Effector memory CD8-positive, alpha-beta T cell (primary cell): ENCODE results near the gene NOD1.

Source experiments
- ATAC-seq: fragments of 150-1000 bp; cut with Tn5 transposase; replicated peaks from 2 replicates; pipeline ENCODE4 v1.10.0; 2021; ENCODE audit warnings: mild to moderate bottlenecking, moderate library complexity
- DNase-seq, 3 experiments: peaks; one replicate each; pipeline ENCODE4 v3.0.0; 2021
- H3K27ac Mint-ChIP-seq, 2 donors: one replicate each; pipeline ENCODE4 v1.8.0; 2022; ENCODE audit warnings: mild to moderate bottlenecking in 2 of 2, mixed read lengths in 2 of 2, moderate library complexity in 2 of 2
- H3K27me3 Mint-ChIP-seq, 2 donors: one replicate each; pipeline ENCODE4 v1.8.0; 2022; ENCODE audit warnings: mixed read lengths in 2 of 2
- H3K36me3 Mint-ChIP-seq: one replicate; pipeline ENCODE4 v1.8.0; 2022; ENCODE audit warnings: mild to moderate bottlenecking, moderate library complexity, mixed read lengths; ENCODE audit not compliant: insufficient read depth
- H3K4me1 Mint-ChIP-seq, 2 donors: one replicate each; pipeline ENCODE4 v1.8.0; 2022; ENCODE audit warnings: low read depth in 2 of 2, mixed read lengths in 2 of 2
- H3K4me3 Mint-ChIP-seq, 2 donors: one replicate each; pipeline ENCODE4 v1.8.0; 2022; ENCODE audit warnings: mild to moderate bottlenecking in 2 of 2, mixed read lengths in 2 of 2, moderate library complexity in 2 of 2
- H3K9me3 Mint-ChIP-seq, 2 donors: one replicate each; pipeline ENCODE4 v1.8.0; 2022; ENCODE audit warnings: mixed read lengths in 2 of 2

Gene NOD1

DNA sequence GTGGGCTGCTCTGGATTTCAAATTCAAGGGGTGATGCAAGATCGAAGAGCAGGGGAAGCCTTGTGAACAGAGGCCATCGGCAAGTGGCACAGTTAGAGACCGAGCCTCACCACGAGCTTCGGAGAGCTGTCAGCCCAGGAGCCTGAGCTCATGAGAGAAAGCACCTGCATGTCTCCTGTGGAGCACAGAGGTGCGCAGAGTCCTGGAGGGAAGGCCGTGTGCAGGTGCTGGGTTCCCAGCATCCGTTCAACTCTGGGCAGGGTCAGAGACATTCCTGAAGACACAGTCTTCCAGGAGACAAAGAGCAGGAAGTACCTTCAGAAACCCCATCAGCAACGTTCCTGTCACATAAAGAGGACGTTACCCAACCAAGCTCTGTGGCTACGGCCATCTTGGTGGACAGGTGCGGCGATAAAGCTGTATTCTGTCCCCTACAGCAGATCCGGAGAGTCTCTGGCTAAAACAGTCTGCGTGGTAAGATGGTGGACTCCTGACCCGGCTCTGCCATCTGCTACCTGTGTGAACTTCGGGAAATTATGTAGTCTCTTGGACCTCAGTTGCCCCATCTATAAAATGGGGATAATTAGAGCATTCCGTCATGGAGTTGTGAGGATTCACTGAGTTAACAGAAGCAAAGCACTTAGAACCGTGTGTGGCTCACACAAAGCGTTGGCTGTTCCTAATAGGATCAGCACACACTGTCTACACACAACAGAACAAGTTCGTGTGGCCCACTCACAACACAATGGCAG lies 40.6 kb downstream of the NOD1 start:
- no peaks in the 10 kb centered on the region for H3K9me3 Mint-ChIP-seq
- peaks cover 26% of the 10 kb centered on the region for H3K36me3 Mint-ChIP-seq
- no peak for ATAC-seq
- H3K4me1 Mint-ChIP-seq, result peaks cover 0 to 2% of the 10 kb centered on the region in 2 donors
- no peaks in the 10 kb centered on the region for H3K27me3 Mint-ChIP-seq
- H3K4me3 Mint-ChIP-seq, result no peak overlapping the region
- H3K27ac Mint-ChIP-seq, result peak overlapping the region in 1 of 2 donors; percentile 51
- no peak for DNase-seq

- H3K4me1 Mint-ChIP-seq, result peaks cover 0 to 2% of the 10 kb centered on the region in 2 donors
- peaks cover 33% of the 10 kb centered on the region for H3K36me3 Mint-ChIP-seq
Observed at GRCh38 chr7:30436518-30436917, 42.1 kb downstream of the NOD1 start.

GRCh38 chr7:30436046-30436445 lies 42.5 kb downstream of the NOD1 start:
- H3K36me3 Mint-ChIP-seq, result peaks cover 33% of the 10 kb centered on the region
- ATAC-seq, result no peak
- H3K4me1 Mint-ChIP-seq, result peaks cover 0 to 4% of the 10 kb centered on the region in 2 donors
- no peaks in the 10 kb centered on the region for H3K27me3 Mint-ChIP-seq
- H3K4me3 Mint-ChIP-seq, result no peak overlapping the region
- DNase-seq, result no peak
- no peak overlapping the region for H3K27ac Mint-ChIP-seq
- no peaks in the 10 kb centered on the region for H3K9me3 Mint-ChIP-seq

More at GRCh38 chr7:30436518-30436917, 42.1 kb downstream of the NOD1 start:
- no peak for DNase-seq
- no peaks in the 10 kb centered on the region for H3K9me3 Mint-ChIP-seq
- no peaks in the 10 kb centered on the region for H3K27me3 Mint-ChIP-seq
- no peak overlapping the region for H3K27ac Mint-ChIP-seq
- no peak overlapping the region for H3K4me3 Mint-ChIP-seq
- ATAC-seq, result no peak

DNA sequence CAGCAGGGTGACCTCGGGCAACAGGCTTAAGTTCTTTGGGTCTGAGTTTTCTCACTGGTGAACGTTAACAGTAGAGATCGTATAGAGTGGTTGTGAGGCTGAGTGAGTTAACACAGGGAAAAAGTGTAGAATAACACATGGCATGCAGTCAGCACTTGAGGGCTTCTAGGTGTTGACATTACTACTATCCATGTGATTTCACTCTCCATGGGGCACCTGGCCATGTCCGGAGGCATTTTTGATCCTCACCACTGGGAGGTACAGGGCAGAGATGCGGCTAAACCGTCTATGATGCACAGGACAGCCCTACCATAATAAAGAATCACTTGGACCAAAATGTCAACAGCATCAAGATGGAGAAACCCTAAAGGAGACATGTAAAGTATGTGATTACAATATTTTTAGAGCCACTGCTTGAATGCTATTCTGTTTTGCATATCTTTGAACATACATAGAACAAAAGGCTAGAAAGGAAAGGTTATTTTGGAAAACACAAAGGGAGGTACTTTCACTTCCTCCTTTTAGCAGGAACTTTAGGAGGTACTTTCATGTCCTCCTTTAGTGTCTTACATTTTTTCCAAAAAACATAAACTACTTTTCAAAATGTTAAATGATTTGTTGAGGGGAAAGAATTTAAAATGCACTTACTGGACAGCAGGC lies 44.3 kb downstream of the NOD1 start:
- Mint-ChIP-seq H3K27me3 (no peaks in the 10 kb centered on the region), H3K4me3 (no peak overlapping the region), H3K27ac (peak overlapping the region in 1 of 2 donors; percentile 73), H3K9me3 (no peaks in the 10 kb centered on the region), H3K4me1 (peaks cover 0 to 5% of the 10 kb centered on the region in 2 donors), H3K36me3 (peaks cover 39% of the 10 kb centered on the region)
- ATAC-seq, result no peak
- no peak for DNase-seq

- H3K9me3 Mint-ChIP-seq, result no peaks in the 10 kb centered on the region
- ATAC-seq, result no peak
- H3K4me1 Mint-ChIP-seq, result peaks cover 0 to 5% of the 10 kb centered on the region in 2 donors
- H3K27me3 Mint-ChIP-seq, result no peaks in the 10 kb centered on the region
- H3K27ac Mint-ChIP-seq, result peak overlapping the region; percentile 33 to 73
- H3K36me3 Mint-ChIP-seq, result peaks cover 33% of the 10 kb centered on the region
- H3K4me3 Mint-ChIP-seq, result no peak overlapping the region
- DNase-seq, result no peak
Observed at GRCh38 chr7:30433506-30433905, 45.1 kb downstream of the NOD1 start.

GRCh38 chr7:30433082-30433481 lies 45.5 kb downstream of the NOD1 start:
- no peaks in the 10 kb centered on the region for H3K9me3 Mint-ChIP-seq
- H3K27ac Mint-ChIP-seq, result peak overlapping the region in 1 of 2 donors; percentile 33
- H3K36me3 Mint-ChIP-seq, result peaks cover 36% of the 10 kb centered on the region
- ATAC-seq (no peak), DNase-seq (no peak)
- peaks cover 0 to 5% of the 10 kb centered on the region in 2 donors for H3K4me1 Mint-ChIP-seq
- no peak overlapping the region for H3K4me3 Mint-ChIP-seq
- H3K27me3 Mint-ChIP-seq, result no peaks in the 10 kb centered on the region

GRCh38 chr7:30430777-30431176 lies 47.8 kb downstream of the NOD1 start:
- H3K36me3 Mint-ChIP-seq, result peaks cover 30% of the 10 kb centered on the region
- ATAC-seq (no peak), DNase-seq (no peak)
- no peaks in the 10 kb centered on the region for H3K9me3 Mint-ChIP-seq
- peaks cover 0 to 5% of the 10 kb centered on the region in 2 donors for H3K4me1 Mint-ChIP-seq
- H3K4me3 Mint-ChIP-seq, result no peak overlapping the region
- H3K27ac Mint-ChIP-seq, result peak overlapping the region; percentile 11 to 88
- H3K27me3 Mint-ChIP-seq, result no peaks in the 10 kb centered on the region

DNA sequence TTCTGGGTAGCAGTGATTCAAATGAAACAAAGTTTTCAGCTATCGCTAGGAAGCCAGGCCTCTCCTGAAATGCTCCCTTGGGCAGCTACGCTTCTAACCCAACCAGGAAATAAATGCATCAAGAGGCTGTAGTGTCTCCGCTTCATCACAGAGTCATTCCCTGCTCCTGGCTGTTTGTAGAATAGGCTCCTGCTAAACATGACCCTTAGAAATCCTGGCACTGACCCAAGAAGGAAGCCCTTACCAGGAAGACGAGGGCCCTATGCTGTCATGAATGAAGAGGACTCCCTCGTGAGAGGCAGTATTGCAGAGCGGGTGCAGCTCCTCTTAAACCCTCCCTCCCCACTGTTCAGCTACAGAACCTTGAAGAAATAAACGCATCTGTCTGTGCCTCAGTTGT lies 48.3 kb downstream of the NOD1 start:
- H3K36me3 Mint-ChIP-seq, result peaks cover 27% of the 10 kb centered on the region

DNA sequence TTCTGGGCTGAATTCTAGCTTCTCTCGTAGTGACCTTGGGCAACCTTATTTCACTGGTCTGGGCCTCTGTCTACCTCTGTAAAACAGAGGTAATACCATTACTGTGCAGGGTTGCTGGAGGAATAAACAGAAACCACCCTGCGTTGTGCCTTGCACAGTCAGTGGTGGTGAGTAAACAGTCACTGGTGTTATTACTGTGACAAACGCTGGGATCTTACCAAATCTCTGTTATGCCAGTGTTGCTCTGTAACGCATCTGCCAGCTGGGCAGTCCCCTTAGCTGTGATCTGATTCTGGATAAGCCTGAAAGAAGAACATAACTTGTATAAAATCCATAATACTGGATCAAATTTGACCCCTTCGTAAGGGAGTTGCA lies 49.4 kb downstream of the NOD1 start:
- Mint-ChIP-seq H3K9me3 (no peaks in the 10 kb centered on the region), H3K27me3 (no peaks in the 10 kb centered on the region), H3K27ac (no peak overlapping the region), H3K4me3 (no peak overlapping the region), H3K36me3 (peaks cover 27% of the 10 kb centered on the region), H3K4me1 (peaks cover 0 to 5% of the 10 kb centered on the region in 2 donors)
- DNase-seq (no peak), ATAC-seq (no peak)

More for the DNA sequence above, 48.3 kb downstream of the NOD1 start:
- no peak for ATAC-seq
- H3K4me1 Mint-ChIP-seq, result peaks cover 0 to 5% of the 10 kb centered on the region in 2 donors
- no peaks in the 10 kb centered on the region for H3K27me3 Mint-ChIP-seq
- no peak for DNase-seq
- H3K4me3 Mint-ChIP-seq, result no peak overlapping the region
- no peaks in the 10 kb centered on the region for H3K9me3 Mint-ChIP-seq
- peak overlapping the region in 1 of 2 donors; percentile 88 for H3K27ac Mint-ChIP-seq

- Mint-ChIP-seq H3K4me1 (peaks cover 0 to 3% of the 10 kb centered on the region in 2 donors), H3K27ac (peak overlapping the region; percentile 39 to 85), H3K9me3 (no peaks in the 10 kb centered on the region), H3K36me3 (peaks cover 26% of the 10 kb centered on the region), H3K4me3 (no peak overlapping the region), H3K27me3 (no peaks in the 10 kb centered on the region)
- DNase-seq (no peak), ATAC-seq (no peak)
Observed at GRCh38 chr7:30428246-30429155, 50.1 kb downstream of the NOD1 start.

GRCh38 chr7:30427296-30428070 lies 51.1 kb downstream of the NOD1 start:
- no peak for ATAC-seq

GRCh38 chr7:30424506-30424905 lies 54.1 kb downstream of the NOD1 start:
- peaks cover 0 to 4% of the 10 kb centered on the region in 2 donors for H3K4me1 Mint-ChIP-seq
- peaks cover 11% of the 10 kb centered on the region for H3K36me3 Mint-ChIP-seq
- no peak overlapping the region for H3K27ac Mint-ChIP-seq
- H3K27me3 Mint-ChIP-seq, result no peaks in the 10 kb centered on the region
- no peak overlapping the region for H3K4me3 Mint-ChIP-seq
- DNase-seq, result no peak
- ATAC-seq, result no peak
- H3K9me3 Mint-ChIP-seq, result peaks cover 0 to 6% of the 10 kb centered on the region in 2 donors

More at GRCh38 chr7:30427296-30428070, 51.1 kb downstream of the NOD1 start:
- H3K27ac Mint-ChIP-seq, result peak overlapping the region; percentile 39 to 85
- H3K27me3 Mint-ChIP-seq, result no peaks in the 10 kb centered on the region
- H3K9me3 Mint-ChIP-seq, result no peaks in the 10 kb centered on the region
- DNase-seq, result no peak
- H3K4me1 Mint-ChIP-seq, result peaks cover 0 to 3% of the 10 kb centered on the region in 2 donors
- H3K36me3 Mint-ChIP-seq, result peaks cover 16% of the 10 kb centered on the region
- H3K4me3 Mint-ChIP-seq, result no peak overlapping the region
